Bronchial epithelial cell (primary cell): ENCODE data around the gene APLP2. TPM values are rescaled to one million over a fixed set of nuclear protein-coding genes. Genes with fewer than 3 reads are reported as not detected.

Experiments used
- DNase-seq: peaks from one replicate; pipeline ENCODE4 v3.0.0-alpha.2; 2010; ENCODE audit warnings: low read depth
- FAIRE-seq: peaks from 2 replicates; lab custom pipeline; 2011; peaks lifted over from hg19 to GRCh38; lab: Jason Lieb, UNC
- H3K27me3 ChIP-seq: 2 replicates; pipeline ENCODE4 v1.5.1; 2011; ENCODE audit warnings: low read length; ENCODE audit not compliant: control insufficient read depth, insufficient read depth
- H3K36me3 ChIP-seq: 2 replicates; pipeline ENCODE4 v1.5.1; 2011; ENCODE audit warnings: low read length; ENCODE audit not compliant: control insufficient read depth, insufficient read depth
- H3K4me3 ChIP-seq: 2 replicates; pipeline ENCODE4 v1.5.1; 2011; ENCODE audit warnings: mild to moderate bottlenecking, low read depth, low read length, control low read depth
- total RNA-seq: library from RNA; depleted of rRNA; stranded (reverse); fragments of >200 nt; gene quantifications from 2 replicates; pipeline ENCODE4 v1.2.1, GENCODE V29; 2014
- TF ChIP-seq, protein P1 (sequence below): IDR thresholded peaks from 2 replicates; pipeline ENCODE4 v1.5.1; 2011; ENCODE audit warnings: mild to moderate bottlenecking, moderate library complexity, low read length, control low read depth, inconsistent platforms; ENCODE audit not compliant: insufficient read depth, severe bottlenecking

The APLP2 gene
- total RNA-seq, 1 donor from 2014 or later, result 504 TPM

DNA sequence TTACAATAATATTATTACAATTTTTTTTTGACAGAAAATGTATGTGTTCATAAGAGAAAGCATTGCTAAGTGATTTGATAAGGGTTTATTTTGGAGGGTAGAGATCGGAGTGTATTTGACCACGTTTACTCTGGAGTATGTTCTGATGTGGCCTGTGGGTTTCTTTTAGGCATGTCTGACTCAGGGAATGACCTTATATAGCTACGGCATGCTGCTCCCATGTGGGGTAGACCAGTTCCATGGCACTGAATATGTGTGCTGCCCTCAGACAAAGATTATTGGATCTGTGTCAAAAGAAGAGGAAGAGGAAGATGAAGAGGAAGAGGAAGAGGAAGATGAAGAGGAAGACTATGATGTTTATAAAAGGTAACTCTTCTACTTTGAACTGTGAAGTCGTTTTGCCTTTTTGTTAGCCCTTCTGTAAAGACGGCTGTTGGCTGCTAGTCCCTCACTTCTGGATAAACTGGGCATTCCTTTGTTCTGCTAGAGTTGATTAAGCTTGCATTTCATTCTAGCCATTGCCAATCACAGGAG, 51.8 kb downstream of the APLP2 start:
- peak; percentile 52 for DNase-seq
- TF ChIP-seq, protein P1, sequence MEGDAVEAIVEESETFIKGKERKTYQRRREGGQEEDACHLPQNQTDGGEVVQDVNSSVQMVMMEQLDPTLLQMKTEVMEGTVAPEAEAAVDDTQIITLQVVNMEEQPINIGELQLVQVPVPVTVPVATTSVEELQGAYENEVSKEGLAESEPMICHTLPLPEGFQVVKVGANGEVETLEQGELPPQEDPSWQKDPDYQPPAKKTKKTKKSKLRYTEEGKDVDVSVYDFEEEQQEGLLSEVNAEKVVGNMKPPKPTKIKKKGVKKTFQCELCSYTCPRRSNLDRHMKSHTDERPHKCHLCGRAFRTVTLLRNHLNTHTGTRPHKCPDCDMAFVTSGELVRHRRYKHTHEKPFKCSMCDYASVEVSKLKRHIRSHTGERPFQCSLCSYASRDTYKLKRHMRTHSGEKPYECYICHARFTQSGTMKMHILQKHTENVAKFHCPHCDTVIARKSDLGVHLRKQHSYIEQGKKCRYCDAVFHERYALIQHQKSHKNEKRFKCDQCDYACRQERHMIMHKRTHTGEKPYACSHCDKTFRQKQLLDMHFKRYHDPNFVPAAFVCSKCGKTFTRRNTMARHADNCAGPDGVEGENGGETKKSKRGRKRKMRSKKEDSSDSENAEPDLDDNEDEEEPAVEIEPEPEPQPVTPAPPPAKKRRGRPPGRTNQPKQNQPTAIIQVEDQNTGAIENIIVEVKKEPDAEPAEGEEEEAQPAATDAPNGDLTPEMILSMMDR, result no peak
- Histone ChIP-seq H3K4me3 (no peak overlapping the region), H3K36me3 (peaks cover 20% of the 10 kb centered on the region), H3K27me3 (no peaks in the 10 kb centered on the region)
- FAIRE-seq, result no peak

DNA sequence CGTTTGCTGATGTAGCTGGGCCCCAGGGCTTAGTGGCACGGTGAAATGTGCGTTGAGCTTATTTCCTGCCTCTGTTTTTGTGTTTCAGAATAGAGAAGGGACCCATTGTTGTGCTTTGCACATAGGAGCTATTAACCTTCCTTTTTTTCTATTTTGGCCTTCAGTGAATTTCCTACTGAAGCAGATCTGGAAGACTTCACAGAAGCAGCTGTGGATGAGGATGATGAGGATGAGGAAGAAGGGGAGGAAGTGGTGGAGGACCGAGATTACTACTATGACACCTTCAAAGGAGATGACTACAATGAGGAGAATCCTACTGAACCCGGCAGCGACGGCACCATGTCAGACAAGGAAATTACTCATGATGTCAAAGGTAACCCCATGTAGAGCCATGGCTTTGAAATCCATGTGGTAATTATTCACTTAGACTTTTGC, 52.5 kb downstream of the APLP2 start:
- Histone ChIP-seq H3K36me3 (peaks cover 24% of the 10 kb centered on the region), H3K27me3 (no peaks in the 10 kb centered on the region), H3K4me3 (no peak overlapping the region)
- TF ChIP-seq, protein P1, result no peak
- DNase-seq (peak; percentile 65), FAIRE-seq (no peak)

DNA sequence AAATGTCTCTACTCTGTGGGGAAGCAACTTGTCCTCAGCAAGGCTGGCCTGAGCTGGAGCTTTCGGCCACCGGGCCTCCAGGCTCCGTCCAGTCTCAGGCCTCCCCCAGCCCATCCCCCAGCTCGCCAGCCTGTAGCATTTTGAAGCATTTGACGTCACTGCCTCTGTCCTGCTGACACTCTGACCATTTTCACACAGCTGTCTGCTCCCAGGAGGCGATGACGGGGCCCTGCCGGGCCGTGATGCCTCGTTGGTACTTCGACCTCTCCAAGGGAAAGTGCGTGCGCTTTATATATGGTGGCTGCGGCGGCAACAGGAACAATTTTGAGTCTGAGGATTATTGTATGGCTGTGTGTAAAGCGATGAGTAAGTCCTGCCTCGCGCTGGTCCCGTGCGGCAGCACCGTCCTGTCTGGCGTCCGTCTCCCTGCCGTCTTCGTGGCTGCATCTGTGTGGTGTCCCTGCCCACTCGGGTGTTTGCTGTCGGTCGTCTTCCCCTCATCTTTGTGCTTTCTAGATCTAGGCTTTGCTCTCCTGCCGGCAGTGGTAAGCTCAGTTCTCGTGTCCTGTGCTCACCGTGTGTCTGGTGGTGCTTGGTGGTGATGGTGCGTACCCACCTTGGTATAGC, 53.8 kb downstream of the APLP2 start:
- Histone ChIP-seq H3K36me3 (peaks cover 25% of the 10 kb centered on the region), H3K4me3 (no peak overlapping the region), H3K27me3 (no peaks in the 10 kb centered on the region)
- FAIRE-seq (no peak), DNase-seq (no peak)
- TF ChIP-seq, protein P1, result no peak

DNA sequence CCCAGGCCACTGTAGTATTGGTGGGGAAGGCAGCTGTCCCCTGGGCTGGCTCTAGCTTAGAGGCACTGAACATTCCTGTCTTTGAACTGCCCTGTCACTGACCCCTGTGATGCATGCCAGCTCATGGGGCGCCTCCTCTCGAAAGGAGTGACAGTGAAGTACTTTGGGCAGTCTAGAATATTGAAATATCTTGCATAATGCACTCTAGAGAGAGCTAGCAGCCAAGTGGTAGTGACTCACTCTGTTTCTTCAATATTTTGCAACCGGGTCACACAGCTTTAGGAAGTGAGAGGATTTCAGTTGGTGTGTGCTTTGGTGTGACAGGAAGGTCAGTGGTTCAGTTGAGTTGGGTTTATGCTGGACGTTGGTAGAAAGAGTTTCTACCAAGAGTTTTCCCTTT, 54.4 kb downstream of the APLP2 start:
- DNase-seq (peak; percentile 96), FAIRE-seq (peak; percentile 60)
- no peak overlapping the region for H3K4me3 ChIP-seq
- TF ChIP-seq, protein P1, result peak; percentile 14
- H3K36me3 ChIP-seq, result peaks cover 28% of the 10 kb centered on the region
- no peaks in the 10 kb centered on the region for H3K27me3 ChIP-seq

DNA sequence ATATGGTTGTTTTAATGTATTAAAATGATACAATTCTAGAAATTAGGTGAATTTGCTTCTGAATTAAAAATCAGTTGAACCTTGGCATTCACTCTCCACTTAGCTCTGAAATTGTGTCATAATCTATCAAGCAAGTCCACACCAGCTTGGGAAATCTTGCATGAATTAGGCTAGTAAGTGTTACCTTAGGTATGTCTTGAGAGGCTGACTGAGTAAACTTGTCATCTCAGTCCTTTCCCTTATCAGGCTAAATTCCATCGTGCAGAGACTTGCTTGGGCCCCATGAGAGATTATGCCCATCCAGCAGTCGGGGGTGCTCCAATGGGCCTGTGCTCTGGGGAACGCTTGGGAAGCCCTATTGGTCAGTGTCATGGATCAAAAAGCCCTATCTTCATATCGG, 55.9 kb downstream of the APLP2 start:
- peaks cover 28% of the 10 kb centered on the region for H3K36me3 ChIP-seq
- DNase-seq (peak; percentile 62), FAIRE-seq (no peak)
- no peaks in the 10 kb centered on the region for H3K27me3 ChIP-seq
- TF ChIP-seq, protein P1, result no peak
- no peak overlapping the region for H3K4me3 ChIP-seq
